ENCODE measurements around the gene ZNF879.

Gene ZNF879

GRCh38 chr5:179023528-179024189, at the start of gene ZNF879:
Gene ZNF879, plus strand, starts transcription at chr5:179023804. Its CDS starts 1,201 bp downstream, at chr5:179025005.
- peaks cover 24% of the 10 kb centered on the region for H3K36me3 ChIP-seq (ENCODE audit: insufficient read depth, insufficient read length, low read length)
- no peak for TF ChIP-seq ZNF274 (IDR thresholded peaks at IDR 0.05; ENCODE audit: low read depth, low read length)
- no peak for TF ChIP-seq SUZ12 (IDR thresholded peaks at IDR 0.05; ENCODE audit: extremely low read depth, insufficient read depth, insufficient read length)
- TF ChIP-seq YY1 (IDR thresholded peaks at IDR 0.05; ENCODE audit: insufficient read depth, insufficient read length): no peak
- peak; percentile 91 for DNase-seq (ENCODE audit: low read depth, low spot score)
- no peaks in the 10 kb centered on the region for H3K9me3 ChIP-seq (ENCODE audit: insufficient read depth, low read length)
- no peaks in the 10 kb centered on the region for H3K27me3 ChIP-seq (ENCODE audit: insufficient read depth, insufficient read length)
- H3K4me3 ChIP-seq (ENCODE audit: insufficient read length, low read depth): peak within 1 kb of the TSS; percentile 59
- H3K9ac ChIP-seq (ENCODE audit: insufficient read length, low read depth): peak within 1 kb of the TSS; percentile 75
- peaks cover 3% of the 10 kb centered on the region for H3K4me1 ChIP-seq (ENCODE audit: insufficient read depth, insufficient read length)

- no peak overlapping the region for H3K9ac ChIP-seq (ENCODE audit: insufficient read length, low read depth)
- no peak overlapping the region for H3K4me3 ChIP-seq (ENCODE audit: insufficient read length, low read depth)
- no peak for DNase-seq (ENCODE audit: low read depth, low spot score)
- H3K9me3 ChIP-seq (ENCODE audit: insufficient read depth, low read length): peaks cover 55% of the 10 kb centered on the region
- H3K27me3 ChIP-seq (ENCODE audit: insufficient read depth, insufficient read length): no peaks in the 10 kb centered on the region
- H3K4me1 ChIP-seq (ENCODE audit: insufficient read depth, insufficient read length): no peaks in the 10 kb centered on the region
- peaks cover 3% of the 10 kb centered on the region for H3K36me3 ChIP-seq (ENCODE audit: insufficient read depth, insufficient read length, low read length)
- no peak for TF ChIP-seq YY1 (IDR thresholded peaks at IDR 0.05; ENCODE audit: insufficient read depth, insufficient read length)
- TF ChIP-seq ZNF274 (IDR thresholded peaks at IDR 0.05; ENCODE audit: low read depth, low read length): no peak
- TF ChIP-seq SUZ12 (IDR thresholded peaks at IDR 0.05; ENCODE audit: extremely low read depth, insufficient read depth, insufficient read length): no peak
Measured at GRCh38 chr5:178981381-178981780, 42.2 kb upstream of the ZNF879 start.

- H3K4me3 ChIP-seq (ENCODE audit: insufficient read length, low read depth): no peak overlapping the region
- H3K36me3 ChIP-seq (ENCODE audit: insufficient read depth, insufficient read length, low read length): peaks cover 3% of the 10 kb centered on the region
- H3K4me1 ChIP-seq (ENCODE audit: insufficient read depth, insufficient read length): no peaks in the 10 kb centered on the region
- peaks cover 42% of the 10 kb centered on the region for H3K9me3 ChIP-seq (ENCODE audit: insufficient read depth, low read length)
- no peak for DNase-seq (ENCODE audit: low read depth, low spot score)
- TF ChIP-seq SUZ12 (IDR thresholded peaks at IDR 0.05; ENCODE audit: extremely low read depth, insufficient read depth, insufficient read length) (no peak), ZNF274 (IDR thresholded peaks at IDR 0.05; ENCODE audit: low read depth, low read length) (no peak), YY1 (IDR thresholded peaks at IDR 0.05; ENCODE audit: insufficient read depth, insufficient read length) (no peak)
- no peak overlapping the region for H3K9ac ChIP-seq (ENCODE audit: insufficient read length, low read depth)
- no peaks in the 10 kb centered on the region for H3K27me3 ChIP-seq (ENCODE audit: insufficient read depth, insufficient read length)
Measured at GRCh38 chr5:178982941-178983340, 40.7 kb upstream of the ZNF879 start.

GRCh38 chr5:178983728-178984127, 39.9 kb upstream of the ZNF879 start:
- Histone ChIP-seq H3K4me1 (ENCODE audit: insufficient read depth, insufficient read length) (no peaks in the 10 kb centered on the region), H3K27me3 (ENCODE audit: insufficient read depth, insufficient read length) (no peaks in the 10 kb centered on the region), H3K9ac (ENCODE audit: insufficient read length, low read depth) (no peak overlapping the region), H3K4me3 (ENCODE audit: insufficient read length, low read depth) (no peak overlapping the region), H3K36me3 (ENCODE audit: insufficient read depth, insufficient read length, low read length) (peaks cover 3% of the 10 kb centered on the region), H3K9me3 (ENCODE audit: insufficient read depth, low read length) (peaks cover 35% of the 10 kb centered on the region; the same call in 1 of the 2 replicates)
- TF ChIP-seq YY1 (IDR thresholded peaks at IDR 0.05; ENCODE audit: insufficient read depth, insufficient read length) (no peak), SUZ12 (IDR thresholded peaks at IDR 0.05; ENCODE audit: extremely low read depth, insufficient read depth, insufficient read length) (no peak), ZNF274 (IDR thresholded peaks at IDR 0.05; ENCODE audit: low read depth, low read length) (no peak)
- no peak for DNase-seq (ENCODE audit: low read depth, low spot score)

- no peaks in the 10 kb centered on the region for H3K27me3 ChIP-seq (ENCODE audit: insufficient read depth, insufficient read length)
- no peak for DNase-seq (ENCODE audit: low read depth, low spot score)
- TF ChIP-seq YY1 (IDR thresholded peaks at IDR 0.05; ENCODE audit: insufficient read depth, insufficient read length) (no peak), ZNF274 (IDR thresholded peaks at IDR 0.05; ENCODE audit: low read depth, low read length) (no peak), SUZ12 (IDR thresholded peaks at IDR 0.05; ENCODE audit: extremely low read depth, insufficient read depth, insufficient read length) (no peak)
- no peak overlapping the region for H3K4me3 ChIP-seq (ENCODE audit: insufficient read length, low read depth)
- H3K9me3 ChIP-seq (ENCODE audit: insufficient read depth, low read length): peaks cover 32% of the 10 kb centered on the region; the same call in 1 of the 2 replicates
- H3K4me1 ChIP-seq (ENCODE audit: insufficient read depth, insufficient read length): no peaks in the 10 kb centered on the region
- H3K9ac ChIP-seq (ENCODE audit: insufficient read length, low read depth): no peak overlapping the region
- H3K36me3 ChIP-seq (ENCODE audit: insufficient read depth, insufficient read length, low read length): peaks cover 3% of the 10 kb centered on the region
Measured at GRCh38 chr5:178984145-178985072, 39.2 kb upstream of the ZNF879 start.

- Histone ChIP-seq H3K9me3 (ENCODE audit: insufficient read depth, low read length) (peaks cover 18% of the 10 kb centered on the region; the same call in 1 of the 2 replicates), H3K36me3 (ENCODE audit: insufficient read depth, insufficient read length, low read length) (peaks cover 3% of the 10 kb centered on the region), H3K9ac (ENCODE audit: insufficient read length, low read depth) (no peak overlapping the region), H3K4me3 (ENCODE audit: insufficient read length, low read depth) (no peak overlapping the region), H3K4me1 (ENCODE audit: insufficient read depth, insufficient read length) (no peaks in the 10 kb centered on the region), H3K27me3 (ENCODE audit: insufficient read depth, insufficient read length) (no peaks in the 10 kb centered on the region)
- no peak for DNase-seq (ENCODE audit: low read depth, low spot score)
- no peak for TF ChIP-seq ZNF274 (IDR thresholded peaks at IDR 0.05; ENCODE audit: low read depth, low read length)
- no peak for TF ChIP-seq SUZ12 (IDR thresholded peaks at IDR 0.05; ENCODE audit: extremely low read depth, insufficient read depth, insufficient read length)
- no peak for TF ChIP-seq YY1 (IDR thresholded peaks at IDR 0.05; ENCODE audit: insufficient read depth, insufficient read length)
Measured at GRCh38 chr5:178986326-178986960, 37.2 kb upstream of the ZNF879 start.
